ENCODE data around the gene C13orf46.

GRCh38 chr13:113920606-113921286, 53.1 kb downstream of the C13orf46 start:
- no peak for TF ChIP-seq CTCF (IDR thresholded peaks at IDR 0.05)
- no peak for TF ChIP-seq EZH2 (IDR thresholded peaks at IDR 0.05; ENCODE audit: borderline replicate concordance, insufficient read depth, low read depth, low read length, poor library complexity, severe bottlenecking)

Measured in B cell (primary cell).